ENCODE data around the gene DPEP2NB.
A peak's percentile ranks its signal among the peaks of the same experiment; 100 is the strongest.
"Not testable (repeated sequence)": the region's sequence is repeated elsewhere in the genome, so short reads cannot be mapped to it uniquely, and the experiment has no call there.

DPEP2NB gene

DNA sequence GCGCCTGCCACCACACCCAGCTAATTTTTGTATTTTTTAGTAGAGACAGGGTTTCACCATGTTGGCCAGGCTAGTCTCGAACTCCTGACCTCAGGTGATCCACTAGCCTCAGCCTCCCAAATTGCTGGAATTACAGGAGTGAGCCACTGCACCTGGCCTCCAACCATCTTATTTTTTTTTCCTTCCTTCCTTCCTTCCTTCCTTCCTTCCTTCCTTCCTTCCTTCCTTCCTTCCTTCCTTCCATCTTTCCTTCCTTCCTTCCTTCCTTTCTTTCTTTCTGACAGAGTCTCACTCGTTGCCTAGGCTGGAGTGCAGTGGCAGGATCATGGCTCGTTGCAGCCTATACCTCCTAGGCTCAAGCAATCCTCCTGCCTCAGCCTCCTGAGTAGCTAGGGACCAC lies 5.8 kb downstream of the DPEP2NB start:
- DNase-seq, result not testable (repeated sequence)

DNA sequence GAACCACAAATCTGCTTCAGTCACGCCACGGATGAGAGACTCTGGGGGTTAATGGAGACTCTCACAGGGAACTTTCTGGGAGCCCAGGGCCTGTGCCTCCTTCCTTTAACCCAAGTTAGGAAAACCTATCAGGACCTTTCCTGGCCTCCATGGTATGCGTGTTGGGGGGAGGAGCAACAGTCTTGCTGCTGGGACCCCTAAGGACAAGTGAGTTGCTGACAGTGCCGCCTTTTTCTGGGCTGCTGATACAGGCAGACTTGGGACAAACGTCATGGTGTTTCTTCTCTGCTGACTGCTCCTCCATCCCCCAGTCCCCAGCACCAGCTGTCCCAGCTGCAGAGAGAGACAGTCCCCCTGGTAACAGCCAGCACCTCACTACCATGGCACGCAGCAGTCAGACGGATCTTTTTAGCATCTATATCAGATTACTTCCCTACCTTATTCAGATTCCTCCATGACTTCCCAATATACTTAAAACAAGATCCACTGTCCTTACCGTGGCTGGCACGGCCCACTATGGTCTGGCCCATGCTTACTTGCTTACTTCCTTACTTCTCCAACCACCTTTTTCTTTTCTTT lies 6.5 kb downstream of the DPEP2NB start:
- no peak for DNase-seq

DNA sequence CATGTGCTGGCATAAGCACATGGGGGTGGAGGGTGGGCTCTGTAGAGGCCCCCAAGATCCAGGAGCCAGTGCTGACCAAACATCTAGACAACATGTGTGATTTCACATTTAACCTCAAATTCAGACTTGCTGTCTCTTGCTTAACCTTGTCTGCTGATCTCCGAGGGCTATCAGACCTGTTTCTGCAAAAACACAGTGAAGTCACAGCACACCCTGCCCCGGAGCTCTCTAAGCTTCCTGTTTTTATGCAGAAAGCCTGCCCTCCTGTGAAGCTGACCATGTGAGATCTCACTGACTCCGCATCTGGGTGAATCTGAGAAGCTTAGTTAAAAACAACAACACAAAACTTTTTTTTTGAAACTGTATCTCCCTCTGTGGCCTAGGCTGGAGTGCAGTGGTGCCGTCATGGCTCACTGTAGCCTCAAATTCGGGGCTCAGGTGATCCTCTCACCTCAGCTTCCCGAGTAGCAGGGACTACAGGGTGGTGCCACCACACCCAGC lies 9.9 kb downstream of the DPEP2NB start:
- peak; percentile 21 for DNase-seq

DNA sequence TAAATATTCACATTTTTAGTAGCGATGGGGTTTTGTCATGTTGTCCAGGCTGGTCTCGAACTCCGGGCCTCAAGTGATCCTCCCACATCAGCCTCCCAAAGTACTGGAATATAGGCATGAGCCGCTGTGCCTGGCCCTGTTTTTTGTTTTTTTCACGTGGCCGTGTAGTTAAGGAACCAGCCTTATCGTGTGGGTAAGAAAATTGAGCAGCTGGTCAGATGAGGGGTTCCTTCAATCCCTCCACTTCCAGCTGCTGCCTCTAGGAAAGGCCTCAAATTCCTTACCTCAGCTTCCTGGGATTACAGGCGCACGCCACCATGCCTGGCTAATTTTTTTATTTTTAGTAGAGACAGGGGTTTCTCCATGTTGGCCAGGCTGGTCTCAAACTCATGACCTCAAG lies 10.5 kb downstream of the DPEP2NB start:
- DNase-seq, result no peak

DNA sequence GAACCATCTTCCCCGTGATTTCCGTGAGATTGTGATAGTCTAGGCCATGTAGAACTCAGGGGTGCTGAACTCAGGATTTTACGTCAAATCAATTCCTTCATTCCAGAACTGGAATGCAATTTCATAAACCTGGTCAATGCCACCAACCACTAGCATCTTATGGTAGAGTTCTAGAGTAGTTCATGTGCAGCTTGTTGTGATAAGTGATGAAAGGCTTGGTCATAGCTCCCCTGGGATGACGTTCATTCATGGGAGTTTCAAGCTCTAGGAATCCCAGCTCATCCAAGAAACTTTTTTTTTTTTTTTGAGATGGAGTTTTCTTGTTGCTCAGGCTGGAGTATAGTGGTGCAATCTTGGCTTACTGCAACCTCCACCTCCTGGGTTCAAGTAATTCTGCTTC lies 12.7 kb downstream of the DPEP2NB start:
- DNase-seq, result no peak

DNA sequence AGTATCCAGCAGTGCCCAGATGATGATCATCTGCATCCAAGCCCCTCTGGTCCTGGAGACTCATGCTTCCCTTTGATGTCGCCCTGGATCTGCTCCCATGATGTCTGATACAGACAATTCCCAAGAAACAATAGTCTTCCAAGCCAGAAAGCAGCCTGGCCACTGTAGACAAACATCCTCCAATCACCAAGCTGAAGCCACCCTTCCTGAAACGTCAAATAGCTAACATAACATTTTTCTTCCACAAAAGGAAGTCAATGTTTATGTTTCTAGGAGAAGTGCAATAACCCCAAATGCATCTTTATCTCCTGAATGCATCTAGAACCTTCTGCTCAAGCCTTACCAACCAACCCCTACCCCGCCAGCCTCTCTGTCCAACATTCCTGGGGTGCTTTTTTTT lies 15.3 kb downstream of the DPEP2NB start:
- no peak for DNase-seq

DNA sequence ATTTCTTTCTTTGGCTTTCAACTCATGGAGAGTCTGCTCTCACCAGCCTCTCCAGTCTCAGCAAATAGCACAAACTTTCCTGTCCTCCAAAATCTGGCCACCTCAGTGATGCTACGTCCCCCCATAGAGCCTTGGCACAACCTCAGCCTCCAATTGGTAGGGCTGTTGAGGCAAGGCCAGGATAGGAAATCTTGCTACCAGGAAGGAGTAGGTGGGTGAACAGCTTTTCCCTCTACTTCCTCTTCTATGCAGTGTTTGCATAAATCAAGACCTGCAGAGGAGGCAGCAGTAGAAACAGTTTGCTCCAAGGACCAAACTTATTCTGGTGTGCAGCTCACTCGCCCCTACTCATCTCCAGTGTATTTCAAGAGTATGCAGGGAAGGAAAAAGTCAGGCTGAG lies 15.7 kb downstream of the DPEP2NB start:
- no peak for DNase-seq

DNA sequence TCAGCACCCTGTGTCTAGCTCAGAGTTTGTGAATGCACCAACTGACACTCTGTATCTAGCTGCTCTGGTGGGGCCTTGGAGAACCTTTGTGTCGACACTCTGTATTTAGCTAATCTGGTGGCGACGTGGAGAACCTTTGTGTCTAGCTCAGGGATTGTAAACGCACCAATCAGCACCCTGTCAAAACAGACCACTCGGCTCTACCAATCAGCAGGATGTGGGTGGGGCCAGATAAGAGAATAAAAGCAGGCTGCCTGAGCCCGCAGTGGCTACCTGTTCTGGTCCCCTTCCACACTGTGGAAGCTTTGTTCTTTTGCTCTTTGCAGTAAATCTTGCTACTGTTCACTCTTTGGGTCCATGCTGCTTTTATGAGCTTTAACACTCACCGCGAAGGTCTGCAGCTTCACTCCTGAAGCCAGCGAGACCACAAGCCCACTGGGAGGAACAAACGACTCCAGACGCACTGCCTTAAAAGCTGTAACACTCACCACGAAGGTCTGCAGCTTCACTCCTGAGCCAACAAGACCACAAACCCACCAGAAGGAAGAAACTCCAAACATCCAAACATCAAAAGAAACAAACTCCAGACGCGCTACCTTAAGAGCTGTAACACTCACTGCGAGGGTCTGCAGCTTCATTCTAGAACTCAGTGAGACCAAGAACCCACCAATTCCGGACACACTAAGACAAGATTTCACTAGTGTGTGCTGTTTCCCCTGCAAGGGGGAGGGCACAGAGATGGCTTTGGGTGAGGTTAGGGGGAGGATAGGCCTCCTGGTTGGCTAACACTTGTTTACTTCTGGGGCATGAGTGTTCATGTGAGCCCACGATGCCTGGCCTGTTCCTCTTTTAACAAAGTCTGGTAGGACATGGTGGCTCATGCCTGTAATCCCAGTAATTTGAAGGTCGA lies 16.7 kb downstream of the DPEP2NB start, which contains the start of gene DPEP2:
DPEP2 (minus strand) TSS at position 706 of the 910 bp plus-strand sequence. CDS start 6,272 bp downstream, outside the sequence.
- DNase-seq, result peak; percentile 46

DNA sequence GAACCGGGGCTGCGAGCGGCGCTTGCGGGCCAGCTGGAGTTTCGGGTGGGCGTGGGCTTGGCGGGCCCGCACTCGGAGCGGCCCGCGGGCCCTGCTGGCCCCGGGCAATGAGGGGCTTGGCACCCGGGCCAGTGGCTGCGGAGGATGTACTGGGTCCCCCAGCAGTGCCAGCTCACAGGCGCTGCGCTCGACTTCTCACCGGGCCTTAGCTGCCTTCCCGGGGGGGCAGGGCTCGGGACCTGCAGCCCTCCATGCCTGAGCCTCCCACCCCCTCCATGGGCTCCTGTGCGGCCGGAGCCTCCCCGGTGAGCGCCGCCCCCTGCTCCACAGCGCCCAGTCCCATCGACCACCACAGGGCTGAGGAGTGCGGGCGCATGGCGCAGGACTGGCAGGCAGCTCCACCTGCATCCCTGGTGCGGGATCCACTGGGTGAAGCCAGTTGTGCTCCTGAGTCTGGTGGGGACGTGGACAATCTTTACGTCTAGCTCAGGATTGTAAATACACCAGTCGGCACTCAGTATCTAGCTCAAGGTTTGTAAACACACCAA lies 17.4 kb downstream of the DPEP2NB start:
- not testable (repeated sequence) for DNase-seq

DNA sequence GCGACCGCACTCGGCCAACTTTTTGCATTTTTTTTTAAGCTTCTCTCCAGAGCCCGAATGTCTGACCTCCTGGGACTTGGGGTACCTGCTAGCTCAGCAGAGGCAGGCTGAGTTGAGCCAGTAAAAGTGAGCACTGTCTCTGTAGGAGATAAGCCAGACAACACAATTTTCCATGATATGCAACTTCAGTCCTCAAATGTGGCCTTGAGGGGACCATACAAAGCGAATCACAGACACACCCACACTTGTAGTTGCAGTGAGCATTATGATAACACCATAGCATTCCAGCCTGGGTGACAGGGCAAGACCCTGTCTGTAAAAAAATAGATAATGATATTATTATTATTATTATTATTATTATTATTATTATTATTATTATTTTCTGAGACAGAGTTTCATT lies 19.0 kb downstream of the DPEP2NB start:
- DNase-seq, result no peak

DNA sequence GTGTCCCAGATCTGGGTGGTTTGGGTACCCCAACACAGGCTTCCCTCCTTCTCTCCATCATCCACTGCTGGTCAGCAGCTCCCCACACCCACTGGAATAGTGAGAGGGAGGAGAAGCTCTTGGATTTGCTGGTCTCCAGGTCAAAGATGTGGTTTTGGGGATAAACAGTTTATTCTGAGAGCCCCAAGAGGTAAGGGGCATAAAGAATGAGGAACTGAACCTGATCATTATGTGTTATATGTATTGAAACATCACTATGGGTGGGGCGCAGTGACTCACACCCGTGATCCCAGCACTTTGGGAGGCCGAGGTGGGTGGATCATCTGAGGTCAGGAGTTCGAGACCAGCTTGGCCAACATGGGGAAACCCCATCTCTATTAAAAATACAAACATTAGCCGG lies 20.3 kb downstream of the DPEP2NB start:
- DNase-seq, result no peak

DNA sequence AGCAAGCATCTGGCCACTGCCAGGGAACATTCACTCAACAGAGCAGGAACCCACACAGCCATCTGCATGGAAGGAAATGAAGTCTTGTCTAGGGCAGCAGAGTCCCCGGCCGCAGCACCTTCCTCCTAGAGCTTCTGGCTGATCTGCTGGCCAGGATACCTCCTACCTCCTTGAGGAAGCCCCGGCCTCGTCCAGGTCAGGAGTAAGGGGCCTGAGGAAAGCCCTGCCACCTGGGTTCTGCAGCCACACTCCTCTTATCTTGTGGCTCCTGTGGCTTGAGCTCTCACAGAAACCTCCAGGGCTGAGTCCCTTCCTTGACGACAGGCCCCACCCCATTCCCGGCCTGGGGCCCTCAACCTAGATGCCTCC lies 21.7 kb downstream of the DPEP2NB start:
- not testable (repeated sequence) for DNase-seq

DNA sequence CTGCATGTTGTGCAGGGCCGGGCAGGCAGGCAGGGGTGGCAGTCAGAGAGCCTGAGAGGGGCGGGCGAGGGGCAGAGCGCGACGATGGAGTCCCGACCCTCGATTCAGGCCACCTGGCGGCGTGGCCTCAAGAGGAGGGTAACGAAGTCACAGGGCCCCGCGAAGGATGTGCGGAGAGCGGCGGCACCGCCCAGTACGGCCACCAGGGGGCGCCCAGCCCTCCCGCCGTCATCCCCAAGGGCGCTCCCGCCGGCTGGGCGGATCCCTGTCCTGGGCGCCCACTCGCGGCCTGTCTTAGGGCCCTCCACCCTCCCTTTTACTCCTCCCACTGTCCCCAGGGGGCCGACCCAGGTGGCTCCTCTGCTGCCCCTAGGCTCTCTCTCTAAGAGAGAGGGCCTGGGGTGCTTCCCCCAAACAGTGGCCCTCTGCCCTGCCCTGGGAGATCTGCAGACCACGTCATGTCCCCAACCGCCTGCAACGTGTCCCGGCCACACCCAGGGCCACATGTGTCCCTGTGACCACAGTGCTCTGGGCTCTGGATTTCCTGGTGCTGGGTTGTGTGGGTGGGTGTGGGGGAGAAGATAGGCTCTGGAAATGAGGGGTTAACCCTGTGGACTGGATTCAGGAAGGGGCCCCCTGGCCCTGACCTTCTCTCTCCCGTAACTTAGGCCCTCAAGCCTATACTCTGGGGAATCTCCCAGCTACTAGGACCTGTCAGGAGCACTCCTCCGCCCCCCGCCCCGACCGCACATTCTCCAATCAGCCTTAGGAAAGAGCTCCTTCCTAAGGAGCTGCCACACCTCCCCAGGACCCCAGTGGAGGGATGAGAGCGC lies 22.3 kb downstream of the DPEP2NB start:
- peak; percentile 88 for DNase-seq

DNA sequence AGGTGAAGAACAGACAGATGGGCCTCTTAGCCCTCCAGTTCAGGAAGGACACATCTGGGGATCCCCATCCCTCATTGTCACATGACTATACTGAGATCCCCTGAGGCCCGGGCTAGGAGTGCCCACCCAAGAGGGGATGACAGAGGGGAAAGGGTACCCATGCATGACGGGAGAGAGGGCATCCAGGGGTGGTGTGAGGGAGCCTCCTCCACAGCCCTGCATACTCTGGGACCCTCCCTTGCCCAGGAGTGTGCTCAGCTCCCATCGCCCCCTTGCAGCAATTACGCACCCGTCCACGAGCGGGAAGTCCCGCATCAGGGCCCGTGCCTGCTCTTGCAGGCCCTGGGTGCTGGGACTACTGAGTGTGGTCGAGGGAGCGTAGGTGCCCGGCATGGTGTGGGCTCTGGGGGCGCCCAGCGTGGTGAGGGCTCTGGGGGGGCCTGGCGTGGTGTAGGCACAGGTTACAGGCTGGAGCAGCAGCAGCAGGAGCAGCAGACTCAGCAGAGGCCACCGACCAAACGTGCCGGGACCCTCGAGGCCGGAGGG lies 23.0 kb downstream of the DPEP2NB start:
- no peak for DNase-seq

DNA sequence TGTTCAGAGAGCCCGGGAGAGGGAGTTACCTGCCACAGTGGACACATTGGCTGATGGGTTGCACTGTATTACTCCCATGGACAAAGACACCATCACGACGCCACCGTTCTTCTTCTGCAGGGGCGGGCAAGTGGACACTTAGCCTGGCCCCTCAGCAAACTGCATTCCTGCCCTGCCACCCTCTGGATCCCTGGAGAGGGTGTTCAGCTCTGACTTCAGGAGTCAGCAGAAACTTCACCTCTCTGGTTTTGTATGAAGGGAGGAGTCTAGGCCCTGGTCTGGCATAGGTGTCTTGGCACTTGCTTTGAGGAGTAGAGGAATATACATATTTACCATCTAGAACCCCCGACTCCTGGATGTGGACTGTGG lies 25.7 kb downstream of the DPEP2NB start:
- no peak for DNase-seq

DNA sequence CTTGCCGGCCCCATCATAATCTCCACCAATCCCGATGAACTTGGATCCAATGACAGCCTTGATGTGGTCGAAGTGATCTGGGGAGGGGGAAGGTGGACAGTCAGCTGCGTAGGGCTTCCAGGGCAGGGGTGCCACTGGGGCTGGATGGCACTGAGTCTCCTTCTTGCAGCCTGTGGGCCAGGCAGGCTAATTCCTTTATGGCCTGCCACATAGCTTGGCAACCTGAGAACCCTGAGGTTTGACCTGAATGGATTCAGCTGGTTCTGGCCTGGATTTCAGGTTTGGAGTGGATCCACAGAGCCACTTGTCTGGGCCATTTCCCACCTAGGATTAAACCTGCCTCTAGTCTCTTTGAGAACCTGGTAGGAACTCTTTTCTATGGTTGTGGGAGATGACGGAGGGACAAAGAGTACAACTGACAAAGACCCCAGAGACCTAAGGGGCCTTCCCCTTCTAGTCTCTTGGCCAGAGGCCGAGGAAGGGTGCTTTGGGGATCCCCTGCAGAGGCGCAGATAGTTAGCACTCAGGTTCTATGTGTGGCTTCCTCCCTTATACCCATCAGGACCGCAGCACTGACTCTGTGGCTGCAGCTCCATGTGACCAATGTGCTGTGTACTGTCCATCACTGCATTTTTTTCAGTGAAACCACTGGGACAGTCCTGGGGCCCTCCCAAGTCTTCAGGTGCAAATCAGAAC lies 26.2 kb downstream of the DPEP2NB start:
- no peak for DNase-seq

DNA sequence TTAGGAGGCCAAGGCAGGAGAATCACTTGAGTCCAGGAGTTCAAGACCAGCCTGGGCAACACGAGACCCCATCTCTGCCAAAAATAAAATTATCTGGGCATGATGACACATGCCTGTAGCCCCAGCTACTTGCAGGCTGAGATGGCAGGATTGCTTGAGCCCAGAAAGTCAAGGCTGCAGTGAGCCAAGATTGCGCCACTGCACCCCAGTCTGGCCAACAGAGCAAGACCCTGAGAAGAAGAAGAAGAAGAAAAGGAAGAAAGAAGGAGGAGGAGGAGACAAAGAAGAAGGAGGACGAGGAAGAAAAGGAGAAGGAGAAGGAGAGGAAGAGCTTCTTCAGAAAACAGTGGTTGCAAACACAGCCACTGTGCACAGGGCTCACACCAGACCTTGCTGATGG lies 27.0 kb downstream of the DPEP2NB start:
- no peak for DNase-seq

DNA sequence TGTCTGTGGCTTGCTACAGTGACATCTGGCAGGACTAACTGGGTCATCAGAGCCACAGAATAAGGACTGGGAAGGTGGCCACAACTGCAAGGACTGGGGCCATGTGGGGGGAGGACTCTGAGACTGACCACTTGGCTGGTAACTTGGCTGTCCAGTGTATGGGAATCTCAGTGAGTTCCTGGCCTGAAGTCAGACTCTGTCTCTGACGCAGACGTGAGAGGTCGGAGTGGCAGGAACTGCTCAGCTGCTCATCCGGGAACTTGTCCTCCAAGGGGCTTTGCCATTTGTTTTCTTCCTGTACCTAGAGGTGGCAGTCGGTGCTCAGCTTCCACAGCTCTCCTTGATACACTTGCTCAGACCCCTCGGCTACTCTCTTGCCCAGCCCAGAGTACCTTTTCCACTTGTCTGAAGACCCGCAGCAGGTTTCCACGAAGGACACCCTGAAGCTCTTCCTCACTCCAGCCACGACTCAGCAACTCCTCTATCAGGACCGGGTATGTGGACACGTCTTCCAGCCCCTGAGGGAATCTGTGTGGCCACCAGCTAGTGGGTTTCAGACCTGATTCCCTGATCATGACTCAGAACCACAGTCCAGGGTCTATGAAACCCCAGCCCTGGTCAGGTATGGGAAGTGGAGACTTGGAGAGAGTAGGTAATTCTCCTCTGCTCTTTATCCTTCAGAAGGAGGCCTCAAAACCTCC lies 28.1 kb downstream of the DPEP2NB start:
- DNase-seq, result no peak

DNA sequence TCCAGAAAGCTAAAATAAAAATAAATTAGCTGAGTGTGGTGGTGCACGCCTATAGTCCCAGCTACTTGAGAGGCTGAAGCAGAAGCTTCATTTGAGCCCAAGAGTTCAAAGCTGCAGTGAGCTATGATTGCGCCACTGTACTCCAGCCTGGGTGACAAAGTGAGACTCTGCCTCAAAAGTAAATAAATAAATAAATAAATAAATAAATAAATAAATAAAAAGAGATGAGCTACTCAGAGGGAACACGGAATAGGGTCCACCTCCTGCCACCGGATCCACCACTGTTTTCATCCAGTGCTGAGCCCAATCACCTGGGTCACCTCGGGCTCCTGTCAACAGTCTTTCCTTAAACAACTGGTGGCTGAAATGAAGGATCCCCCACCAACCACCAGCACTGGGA lies 28.8 kb downstream of the DPEP2NB start:
- DNase-seq, result no peak

DNA sequence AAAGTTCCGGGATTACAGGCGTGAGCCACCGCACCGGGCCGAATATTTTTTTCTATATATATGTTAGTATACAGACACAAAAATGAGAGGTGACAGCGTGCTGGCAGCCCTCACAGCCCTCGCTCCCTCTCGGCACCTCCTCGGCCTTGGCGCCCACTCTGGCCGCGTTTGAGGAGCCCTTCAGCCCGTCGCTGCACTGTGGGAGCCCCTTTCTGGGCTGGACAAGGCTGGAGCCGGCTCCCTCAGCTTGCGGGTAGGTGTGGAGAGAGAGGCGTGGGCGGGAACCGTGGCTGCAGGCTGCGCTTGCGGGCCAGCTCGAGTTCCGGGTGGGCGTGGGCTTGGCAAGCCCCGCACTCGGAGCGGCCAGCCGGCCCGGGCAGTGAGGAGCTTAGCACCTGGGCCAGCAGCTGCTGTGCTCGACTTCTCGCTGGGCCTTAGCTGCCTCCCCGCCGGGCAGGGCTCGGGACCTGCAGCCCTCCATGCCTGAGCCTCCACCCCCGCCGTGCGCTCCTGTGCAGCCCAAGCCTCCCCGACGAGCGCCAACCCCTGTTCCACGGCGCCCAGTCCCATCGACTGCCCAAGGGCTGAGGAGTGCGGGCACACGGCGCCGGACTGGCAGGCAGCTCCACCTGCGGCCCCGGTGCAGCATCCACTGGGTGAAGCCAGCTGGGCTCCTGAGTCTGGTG lies 33.6 kb downstream of the DPEP2NB start:
- no peak for DNase-seq
